Esophagus muscularis mucosa (tissue), 3 donors: Measurements from ENCODE around the gene TGDS.

Experiments
- CTCF ChIP-seq, 3 experiments: fragments of 200-600 bp in 2 of 3; fragments of 450-650 bp in 1 of 3; sonication (generic) in 2 of 3; IDR thresholded peaks; one replicate each; pipeline ENCODE4 v1.5.1; 2017 to 2019; ENCODE audit warnings: antibody characterized with exemption in 3 of 3, mild to moderate bottlenecking in 2 of 3, moderate library complexity in 1 of 3
- POLR2A ChIP-seq: fragments of 450-650 bp; IDR thresholded peaks from one replicate; pipeline ENCODE4 v1.6.1; 2017; ENCODE audit warnings: antibody characterized with exemption, moderate library complexity, mild to moderate bottlenecking, low read depth

GRCh38 chr13:94608586-94608985 lies 12.6 kb upstream of the TGDS start:
- TF ChIP-seq CTCF (IDR thresholded peaks at IDR 0.05) (no peak), POLR2A (no peak)
